Nephron progenitor cell (in vitro differentiated cells): ENCODE results near the gene ZNF839.

ENCODE experiments used
- DNase-seq: peaks from one replicate; pipeline ENCODE4 v3.0.0; 2021
- H3K27ac Mint-ChIP-seq: 2 replicates; pipeline ENCODE4 v1.8.0; 2021; ENCODE audit warnings: mild to moderate bottlenecking, moderate library complexity, mixed read lengths
- H3K27me3 Mint-ChIP-seq: 2 replicates; pipeline ENCODE4 v1.8.0; 2021; ENCODE audit warnings: mild to moderate bottlenecking, low read depth, mixed read lengths; ENCODE audit not compliant: poor library complexity
- H3K36me3 Mint-ChIP-seq: 2 replicates; pipeline ENCODE4 v1.8.0; 2021; ENCODE audit warnings: low read depth, mixed read lengths
- H3K4me1 Mint-ChIP-seq: 2 replicates; pipeline ENCODE4 v1.8.0; 2021; ENCODE audit warnings: mixed read lengths
- H3K4me3 Mint-ChIP-seq: 2 replicates; pipeline ENCODE4 v1.8.0; 2021; ENCODE audit warnings: mild to moderate bottlenecking, moderate library complexity, mixed read lengths
- H3K9me3 Mint-ChIP-seq: 2 replicates; pipeline ENCODE4 v1.8.0; 2021; ENCODE audit warnings: mild to moderate bottlenecking, moderate library complexity, mixed read lengths
- CTCF ChIP-seq: fragments of 200-600 bp; sonication (generic); IDR thresholded peaks from 2 replicates; pipeline ENCODE4 v1.5.0; 2021; ENCODE audit warnings: antibody characterized with exemption

The ZNF839 gene

GRCh38 chr14:102387086-102387485 is 67.5 kb downstream of the ZNF839 start:
- H3K36me3 Mint-ChIP-seq = peaks cover 47% of the 10 kb centered on the region
- H3K27me3 Mint-ChIP-seq = no peaks in the 10 kb centered on the region
- DNase-seq = no peak
- peaks cover 1% of the 10 kb centered on the region for H3K9me3 Mint-ChIP-seq
- no peak for TF ChIP-seq CTCF
- no peaks in the 10 kb centered on the region for H3K4me1 Mint-ChIP-seq
- H3K4me3 Mint-ChIP-seq = no peak overlapping the region
- H3K27ac Mint-ChIP-seq = no peak overlapping the region

GRCh38 chr14:102389246-102389645 is 69.7 kb downstream of the ZNF839 start:
- no peak for DNase-seq
- peaks cover 56% of the 10 kb centered on the region for H3K36me3 Mint-ChIP-seq
- H3K4me3 Mint-ChIP-seq = no peak overlapping the region
- peaks cover 5% of the 10 kb centered on the region for H3K4me1 Mint-ChIP-seq
- no peak for TF ChIP-seq CTCF
- H3K9me3 Mint-ChIP-seq = peaks cover 5% of the 10 kb centered on the region
- H3K27me3 Mint-ChIP-seq = no peaks in the 10 kb centered on the region
- no peak overlapping the region for H3K27ac Mint-ChIP-seq

GRCh38 chr14:102390064-102390855 is 70.7 kb downstream of the ZNF839 start:
- Mint-ChIP-seq H3K4me1 (peaks cover 12% of the 10 kb centered on the region), H3K36me3 (peaks cover 56% of the 10 kb centered on the region), H3K27me3 (no peaks in the 10 kb centered on the region), H3K27ac (no peak overlapping the region), H3K4me3 (no peak overlapping the region), H3K9me3 (peaks cover 5% of the 10 kb centered on the region)
- no peak for DNase-seq
- no peak for TF ChIP-seq CTCF
